SU-DHL-6 (cell line): ENCODE results near the gene FHOD3.

Experiments used
- CTCF ChIP-seq: fragments of 200-600 bp; sonication (generic); IDR thresholded peaks from one replicate; pipeline ENCODE4 v1.5.1; 2017; ENCODE audit warnings: antibody characterized with exemption, mild to moderate bottlenecking, low read length, moderate library complexity; ENCODE audit not compliant: insufficient read depth, poor library complexity, severe bottlenecking
- EZH2phosphoT487 ChIP-seq: fragments of 200-600 bp; sonication (generic), shearing (Covaris generic); conservative IDR thresholded peaks from 2 replicates; pipeline ENCODE4 v1.6.1; 2018; ENCODE audit warnings: mild to moderate bottlenecking, antibody characterized with exemption, low read length, moderate library complexity, mixed read lengths

GRCh38 chr18:36672437-36673344, 375.2 kb downstream of the FHOD3 start:
- TF ChIP-seq CTCF (no peak), EZH2phosphoT487 (no peak)
